ENCODE data around the gene ABCC1. TPM values are rescaled to one million over a fixed set of nuclear protein-coding genes. Genes with fewer than 3 reads are reported as not detected.

ABCC1 gene
- total RNA-seq, 4 donors from 2014 or later: 24.3 to 32.2 (median 25.7) TPM

DNA sequence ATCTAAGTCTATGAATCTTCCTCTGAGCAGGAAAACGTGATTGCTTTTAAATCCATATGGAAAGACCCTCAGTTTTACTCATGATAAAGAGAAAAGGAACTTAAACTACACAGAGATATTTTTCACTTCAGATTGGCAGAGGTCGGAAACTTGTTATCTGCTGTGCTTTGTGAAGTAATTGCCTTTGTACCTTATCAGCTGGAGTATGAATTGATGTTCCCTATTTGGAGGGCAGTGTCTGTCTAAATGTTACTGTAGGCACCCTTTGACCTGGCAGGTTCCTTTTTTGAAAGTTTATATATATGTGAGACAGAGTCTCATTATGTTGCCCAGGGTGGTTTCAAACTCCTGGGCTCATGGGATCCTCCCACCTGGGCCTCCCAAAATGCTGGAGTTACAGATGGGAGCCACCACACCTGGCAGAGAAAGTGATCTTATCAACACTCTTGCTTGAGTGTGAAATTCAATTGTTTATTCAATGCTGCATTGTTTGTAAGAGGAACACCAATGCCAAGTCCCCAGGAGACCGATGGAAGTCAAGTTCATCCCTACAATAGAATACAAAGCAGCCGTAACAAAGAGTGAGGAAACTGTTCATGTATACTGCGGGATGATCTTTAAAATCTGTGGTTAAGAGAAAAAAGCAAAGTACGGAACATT, 52.3 kb downstream of the ABCC1 start:
- H3K9me3 ChIP-seq: no peaks in the 10 kb centered on the region
- H3K4me3 ChIP-seq: no peak overlapping the region
- DNase-seq (ENCODE audit: low spot score in 2 of 2): no peak
- H3K36me3 ChIP-seq: no peaks in the 10 kb centered on the region
- WGBS, 2 donors: 88 to 90% methylated on average over 6 of the region's 6 CpGs
- TF ChIP-seq POLR2A (IDR thresholded peaks at IDR 0.05) (no peak), EP300 (IDR thresholded peaks at IDR 0.05) (no peak)
- TF ChIP-seq, protein P1, sequence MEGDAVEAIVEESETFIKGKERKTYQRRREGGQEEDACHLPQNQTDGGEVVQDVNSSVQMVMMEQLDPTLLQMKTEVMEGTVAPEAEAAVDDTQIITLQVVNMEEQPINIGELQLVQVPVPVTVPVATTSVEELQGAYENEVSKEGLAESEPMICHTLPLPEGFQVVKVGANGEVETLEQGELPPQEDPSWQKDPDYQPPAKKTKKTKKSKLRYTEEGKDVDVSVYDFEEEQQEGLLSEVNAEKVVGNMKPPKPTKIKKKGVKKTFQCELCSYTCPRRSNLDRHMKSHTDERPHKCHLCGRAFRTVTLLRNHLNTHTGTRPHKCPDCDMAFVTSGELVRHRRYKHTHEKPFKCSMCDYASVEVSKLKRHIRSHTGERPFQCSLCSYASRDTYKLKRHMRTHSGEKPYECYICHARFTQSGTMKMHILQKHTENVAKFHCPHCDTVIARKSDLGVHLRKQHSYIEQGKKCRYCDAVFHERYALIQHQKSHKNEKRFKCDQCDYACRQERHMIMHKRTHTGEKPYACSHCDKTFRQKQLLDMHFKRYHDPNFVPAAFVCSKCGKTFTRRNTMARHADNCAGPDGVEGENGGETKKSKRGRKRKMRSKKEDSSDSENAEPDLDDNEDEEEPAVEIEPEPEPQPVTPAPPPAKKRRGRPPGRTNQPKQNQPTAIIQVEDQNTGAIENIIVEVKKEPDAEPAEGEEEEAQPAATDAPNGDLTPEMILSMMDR (IDR thresholded peaks at IDR 0.05): no peak
- H3K27ac ChIP-seq: no peak overlapping the region
- no peaks in the 10 kb centered on the region for H3K27me3 ChIP-seq
- peaks cover 0 to 26% (median 19%) of the 10 kb centered on the region in 4 donors for H3K4me1 ChIP-seq

DNA sequence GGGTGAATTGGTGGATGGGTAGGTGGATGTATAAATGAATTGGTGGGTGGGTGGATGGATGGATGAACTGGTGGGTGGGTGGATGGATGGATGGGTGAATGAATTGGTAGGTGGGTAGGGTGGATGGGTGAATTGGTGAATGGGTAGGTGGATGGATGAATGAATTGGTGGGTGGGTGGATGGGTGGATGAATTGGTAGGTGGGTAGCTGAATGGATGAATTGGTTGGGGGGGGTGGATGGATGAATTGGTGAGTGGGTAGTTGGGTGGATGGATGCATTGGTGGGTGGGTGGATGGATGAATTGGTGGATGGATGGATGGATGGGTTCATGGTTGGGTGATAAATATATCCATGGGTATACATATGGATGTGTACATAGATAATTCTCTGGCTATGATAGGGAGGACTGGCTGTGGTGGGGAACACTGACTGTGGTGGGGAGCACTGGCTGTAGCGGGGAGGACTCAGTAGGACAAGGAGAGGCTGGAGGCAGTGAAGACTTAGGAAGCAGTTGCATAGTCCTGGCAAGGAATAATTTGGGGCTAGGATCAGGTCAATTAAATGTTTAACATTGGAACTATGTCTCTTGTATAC, 54.4 kb downstream of the ABCC1 start:
- H3K27me3 ChIP-seq: no peaks in the 10 kb centered on the region
- no peak overlapping the region for H3K27ac ChIP-seq
- peaks cover 0 to 4% (median 0%) of the 10 kb centered on the region in 3 donors for H3K36me3 ChIP-seq
- WGBS, 2 donors: 18 to 55% methylated on average over 1 of the region's 1 CpG
- H3K9me3 ChIP-seq: no peaks in the 10 kb centered on the region
- H3K4me3 ChIP-seq: no peak overlapping the region
- peaks cover 0 to 8% (median 5%) of the 10 kb centered on the region in 4 donors for H3K4me1 ChIP-seq
- DNase-seq (ENCODE audit: low spot score in 2 of 2): no peak
- TF ChIP-seq, protein P1 (IDR thresholded peaks at IDR 0.05): no peak

DNA sequence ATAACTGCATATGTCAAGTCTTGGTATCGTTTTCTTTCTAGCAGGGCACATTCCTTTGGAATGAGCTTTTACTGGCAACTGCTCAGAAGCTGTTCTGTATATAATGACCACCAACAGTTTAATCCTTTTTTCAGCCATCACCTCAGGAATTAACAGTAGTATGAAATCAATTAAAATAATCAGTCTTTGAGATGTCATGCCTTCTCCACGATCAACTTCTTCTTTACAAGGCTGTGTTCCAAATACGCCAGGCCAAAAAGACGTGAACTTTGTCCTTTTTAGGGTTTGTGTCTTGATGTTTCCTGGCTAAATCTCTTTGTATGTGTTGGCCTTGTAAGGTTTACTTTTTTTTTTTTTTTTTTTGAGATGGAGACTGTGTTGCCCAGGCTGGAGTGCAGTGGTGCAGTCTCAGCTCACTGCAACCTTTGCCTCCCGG, 54.9 kb downstream of the ABCC1 start:
- DNase-seq (ENCODE audit: low spot score in 2 of 2): no peak
- peaks cover 0 to 4% (median 0%) of the 10 kb centered on the region in 3 donors for H3K36me3 ChIP-seq
- TF ChIP-seq EP300 (IDR thresholded peaks at IDR 0.05): no peak
- no peak for TF ChIP-seq POLR2A (IDR thresholded peaks at IDR 0.05)
- TF ChIP-seq, protein P1 (IDR thresholded peaks at IDR 0.05): no peak
- no peaks in the 10 kb centered on the region for H3K9me3 ChIP-seq
- H3K4me1 ChIP-seq: peaks cover 0 to 6% (median 1%) of the 10 kb centered on the region in 4 donors
- no peaks in the 10 kb centered on the region for H3K27me3 ChIP-seq
- WGBS, 2 donors: 38 to 46% methylated on average over 5 of the region's 5 CpGs
- H3K4me3 ChIP-seq: no peak overlapping the region
- no peak overlapping the region for H3K27ac ChIP-seq

DNA sequence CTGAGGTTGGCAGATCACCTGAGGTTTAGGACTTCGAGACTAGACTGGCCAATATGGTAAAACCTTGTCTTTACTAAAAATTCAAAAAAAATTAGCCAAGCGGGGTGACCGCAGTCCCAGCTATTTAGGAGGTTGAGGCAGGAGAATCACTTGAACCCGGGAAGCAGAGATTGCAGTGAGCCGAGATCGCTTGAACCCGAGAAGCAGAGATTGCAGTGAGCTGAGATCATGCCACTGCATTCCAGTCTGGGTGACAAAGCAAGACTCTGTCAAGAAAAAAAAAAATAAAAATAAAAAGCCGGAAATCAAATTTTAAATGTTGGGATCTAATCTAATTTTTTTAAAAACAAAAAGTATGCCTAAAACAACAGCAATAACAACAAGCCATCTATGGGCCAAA, 56.3 kb downstream of the ABCC1 start:
- TF ChIP-seq, protein P1 (IDR thresholded peaks at IDR 0.05): no peak
- TF ChIP-seq EP300 (IDR thresholded peaks at IDR 0.05) (no peak), POLR2A (IDR thresholded peaks at IDR 0.05) (no peak)
- Histone ChIP-seq H3K27me3 (no peaks in the 10 kb centered on the region), H3K9me3 (no peaks in the 10 kb centered on the region), H3K4me3 (no peak overlapping the region), H3K36me3 (peaks cover 0 to 16% (median 0%) of the 10 kb centered on the region in 3 donors), H3K4me1 (peaks cover 0 to 6% (median 0%) of the 10 kb centered on the region in 4 donors), H3K27ac (no peak overlapping the region)
- 54 to 65% methylated on average over 8 of the region's 8 CpGs for WGBS, 2 donors
- no peak for DNase-seq (ENCODE audit: low spot score in 2 of 2)

DNA sequence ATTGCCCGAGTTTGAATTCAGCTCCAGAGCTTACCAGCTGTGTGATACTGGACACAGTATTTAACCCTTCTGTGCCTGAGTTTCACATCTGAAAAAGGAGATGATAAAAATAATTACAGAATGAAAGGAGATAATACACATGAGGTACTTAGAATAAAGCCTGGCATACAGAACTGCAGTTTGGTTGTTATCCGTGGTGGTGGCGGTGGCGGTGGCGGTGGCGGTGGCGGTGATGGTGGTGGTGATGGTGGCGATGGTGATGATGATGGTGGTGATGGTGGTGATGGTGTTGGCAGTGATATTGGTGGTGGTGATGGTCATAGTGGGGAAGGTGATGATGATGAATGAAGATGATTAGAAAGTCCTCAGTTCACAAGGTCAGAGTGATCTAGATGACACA, 57.2 kb downstream of the ABCC1 start:
- no peak overlapping the region for H3K4me3 ChIP-seq
- TF ChIP-seq POLR2A (IDR thresholded peaks at IDR 0.05) (no peak), EP300 (IDR thresholded peaks at IDR 0.05) (no peak)
- TF ChIP-seq, protein P1 (IDR thresholded peaks at IDR 0.05): no peak
- no peak overlapping the region for H3K27ac ChIP-seq
- peaks cover 0 to 25% (median 0%) of the 10 kb centered on the region in 3 donors for H3K36me3 ChIP-seq
- no peaks in the 10 kb centered on the region for H3K27me3 ChIP-seq
- WGBS, 2 donors: 84 to 91% methylated on average over 8 of the region's 8 CpGs
- no peak for DNase-seq (ENCODE audit: low spot score in 2 of 2)
- peaks cover 0 to 6% (median 0%) of the 10 kb centered on the region in 4 donors for H3K4me1 ChIP-seq
- H3K9me3 ChIP-seq: no peaks in the 10 kb centered on the region
